Spleen (tissue), 11 donors: ENCODE measurements around the gene MTSS2. TPM values are rescaled to one million over a fixed set of nuclear protein-coding genes. Genes with fewer than 3 reads are reported as not detected.
A peak's percentile ranks its signal among the peaks of the same experiment; 100 is the strongest.
"Not testable (repeated sequence)": the region's sequence is repeated elsewhere in the genome, so short reads cannot be mapped to it uniquely, and the experiment has no call there.

Experiments used
- DNase-seq: peaks from one replicate; pipeline ENCODE4 v3.0.0-alpha.2; 2020
- H3K27ac ChIP-seq, 8 donors: fragments of 200-600 bp; sonication (generic) in 7 of 8; 1 replicate in 4 of 8; 2 replicates in 4 of 8; pipeline versions ENCODE4 v1.5.0 to v1.8.0; 2016 to 2021; ENCODE audit warnings: inconsistent platforms in 4 of 8, mild to moderate bottlenecking in 4 of 8, moderate library complexity in 1 of 8
- H3K27me3 ChIP-seq, 7 donors: fragments of 200-600 bp; sonication (generic) in 6 of 7; replicated peaks in 1 of 7; 1 replicate in 4 of 7; 2 replicates in 3 of 7; pipeline versions ENCODE4 v1.5.0 to v1.8.0; 2016 to 2021; ENCODE audit warnings: inconsistent platforms in 3 of 7, mild to moderate bottlenecking in 1 of 7
- H3K36me3 ChIP-seq, 6 donors: fragments of 200-600 bp; sonication (generic) in 5 of 6; 1 replicate in 4 of 6; 2 replicates in 2 of 6; pipeline versions ENCODE4 v1.5.0 to v1.8.0; 2016 to 2021; ENCODE audit warnings: inconsistent platforms in 2 of 6
- H3K4me1 ChIP-seq, 6 donors: fragments of 200-600 bp; sonication (generic) in 5 of 6; 1 replicate in 3 of 6; 2 replicates in 3 of 6; pipeline versions ENCODE4 v1.5.0 to v1.8.0; 2016 to 2021; ENCODE audit warnings: inconsistent platforms in 3 of 6
- H3K4me3 ChIP-seq, 8 donors: fragments of 200-600 bp; sonication (generic) in 7 of 8; 1 replicate in 4 of 8; 2 replicates in 4 of 8; pipeline versions ENCODE4 v1.5.0 to v1.8.0; 2016 to 2021; ENCODE audit warnings: inconsistent platforms in 4 of 8, mild to moderate bottlenecking in 4 of 8, moderate library complexity in 2 of 8
- H3K9me3 ChIP-seq, 8 donors: fragments of 200-600 bp; sonication (generic) in 7 of 8; 1 replicate in 4 of 8; 2 replicates in 4 of 8; pipeline versions ENCODE4 v1.5.0 to v1.8.0; 2016 to 2021; ENCODE audit warnings: inconsistent platforms in 4 of 8
- CTCF ChIP-seq, 11 experiments: fragments of 200-600 bp in 7 of 11; fragments of 450-650 bp in 4 of 11; sonication (generic) in 4 of 11; IDR thresholded peaks in 8 of 11; conservative IDR thresholded peaks in 3 of 11; 1 replicate in 7 of 11; 2 replicates in 4 of 11; pipeline versions ENCODE4 v1.4.0 to v1.8.0; 2016 to 2021; ENCODE audit warnings: antibody characterized with exemption in 11 of 11, inconsistent platforms in 4 of 11, mild to moderate bottlenecking in 1 of 11
- POLR2A ChIP-seq, 3 donors: fragments of 450-650 bp; IDR thresholded peaks; one replicate each; pipeline ENCODE4 v1.5.1; 2017; ENCODE audit warnings: antibody characterized with exemption in 3 of 3, mild to moderate bottlenecking in 1 of 3
- POLR2AphosphoS5 ChIP-seq, 3 donors: sonication (generic); formaldehyde crosslinking; IDR thresholded peaks; one replicate each; pipeline ENCODE4 v1.5.1; 2017; ENCODE audit warnings: antibody characterized with exemption in 3 of 3
- WGBS, 5 donors: extraction: QIAGEN DNeasy Blood & Tissue Kit in 3 of 5; methylation state at CpG; one replicate each; pipeline versions ENCODE4 v1.1.5 to v1.1.7; 2013 to 2018; 5-methylcytosine and 5-hydroxymethylcytosine counted together
- intact Hi-C: fragments of 100-400 bp; cut with DNase I; formaldehyde crosslinking; loops from one replicate; pipeline ENCODE4 v1.15.0; 2023; ENCODE audit warnings: low total_unique reads
- polyA plus RNA-seq, 3 donors: library from polyadenylated mRNA; stranded (reverse); fragments of 200-250 nt; gene quantifications; one replicate each; pipeline ENCODE4 v1.2.1, GENCODE V29; 2013
- total RNA-seq, 7 donors: library from RNA; depleted of rRNA in 3 of 7; stranded (reverse); fragments of >200 nt in 3 of 7; fragmentation: NEBNext Ultra II Directional in 4 of 7; extraction: Animal tissue kit (Norgen Biotek cat#: 25700) in 4 of 7; gene quantifications; one replicate each; pipeline versions ENCODE4 v1.1.0 to v1.2.1, GENCODE V29; 2016 to 2021
- donor health status: healthy with polysubstance abuse.
- donor health status: DM: no; HTN: no; CAD: no; lungs with moderate emphysema.
- donor health status: DM: no; HTN: no; CAD: no.
- donor health status: Bipolar disorder and iron deficiency.
- donor health status: healthy.
- donor health status: DM: no; HTN: no; CAD: no.
- donor health status: DM: yes; HTN: yes; CAD: no.

Gene MTSS2
- total and polyA plus RNA-seq, 10 donors, result 9.0 to 116 (median 94.1) TPM

GRCh38 chr16:70647441-70648359 lies 38.2 kb downstream of the MTSS2 start:
- intact Hi-C loops, result no loop called here
- Histone ChIP-seq H3K27me3 (no peaks in the 10 kb centered on the region), H3K27ac (peak overlapping the region in 7 of 8 donors; percentile 48 to 85 (median 78)), H3K4me1 (peaks cover 0 to 66% (median 26%) of the 10 kb centered on the region in 6 donors), H3K9me3 (no peaks in the 10 kb centered on the region), H3K36me3 (peaks cover 0 to 11% (median 0%) of the 10 kb centered on the region in 6 donors), H3K4me3 (peak overlapping the region in 7 of 8 donors; percentile 4 to 64 (median 23))
- no peak for DNase-seq
- peak in 2 of 3 donors; percentile 41 to 50 for TF ChIP-seq POLR2AphosphoS5 (IDR thresholded peaks at IDR 0.05)
- no peak for TF ChIP-seq CTCF (IDR thresholded peaks at IDR 0.05 in 8 of 11, conservative IDR thresholded peaks at IDR 0.05 in 3 of 11)
- TF ChIP-seq POLR2A (IDR thresholded peaks at IDR 0.05), result no peak
- 67 to 83% (median 74%) methylated on average over 12 to 15 of the region's 15 CpGs for WGBS, 5 donors

GRCh38 chr16:70646260-70647241 lies 39.3 kb downstream of the MTSS2 start, which contains the start of gene IL34:
Gene IL34, plus strand, starts transcription at chr16:70646559. Its CDS starts 389 bp downstream, at chr16:70646948.
- WGBS, 5 donors, result 57 to 71% (median 67%) methylated on average over 17 to 39 of the region's 39 CpGs
- Histone ChIP-seq H3K9me3 (no peaks in the 10 kb centered on the region), H3K4me1 (peaks cover 0 to 63% (median 26%) of the 10 kb centered on the region in 6 donors), H3K36me3 (peaks cover 0 to 11% (median 0%) of the 10 kb centered on the region in 6 donors), H3K27ac (peak within 1 kb of the TSS; percentile 11 to 85 (median 76)), H3K27me3 (no peaks in the 10 kb centered on the region), H3K4me3 (peak within 1 kb of the TSS in 7 of 8 donors; percentile 4 to 64 (median 23))
- intact Hi-C loops, result no loop called here
- TF ChIP-seq POLR2AphosphoS5 (IDR thresholded peaks at IDR 0.05), result peak; percentile 83 to 89 (median 83)
- no peak for TF ChIP-seq CTCF (IDR thresholded peaks at IDR 0.05 in 8 of 11, conservative IDR thresholded peaks at IDR 0.05 in 3 of 11)
- TF ChIP-seq POLR2A (IDR thresholded peaks at IDR 0.05), result no peak
- peak; percentile 79 for DNase-seq

GRCh38 chr16:70644763-70645597 lies 40.9 kb downstream of the MTSS2 start:
- Histone ChIP-seq H3K27me3 (no peaks in the 10 kb centered on the region), H3K36me3 (no peaks in the 10 kb centered on the region), H3K4me3 (no peak overlapping the region), H3K4me1 (peaks cover 0 to 59% (median 24%) of the 10 kb centered on the region in 6 donors), H3K27ac (peak overlapping the region in 5 of 8 donors; percentile 41 to 85 (median 81)), H3K9me3 (no peaks in the 10 kb centered on the region)
- 72 to 87% (median 75%) methylated on average over 10 of the region's 10 CpGs for WGBS, 5 donors
- no peak for TF ChIP-seq CTCF (IDR thresholded peaks at IDR 0.05 in 8 of 11, conservative IDR thresholded peaks at IDR 0.05 in 3 of 11)
- TF ChIP-seq POLR2A (IDR thresholded peaks at IDR 0.05), result no peak
- no peak for TF ChIP-seq POLR2AphosphoS5 (IDR thresholded peaks at IDR 0.05)
- intact Hi-C loops, result no loop called here
- DNase-seq, result no peak

- intact Hi-C loops, DNase-seq: not testable (repeated sequence)
Observed at GRCh38 chr16:70643264-70643663, 42.6 kb downstream of the MTSS2 start.

More at GRCh38 chr16:70643264-70643663, 42.6 kb downstream of the MTSS2 start:
- not testable (repeated sequence) for H3K27ac ChIP-seq, H3K27me3 ChIP-seq, H3K36me3 ChIP-seq, H3K9me3 ChIP-seq, H3K4me3 ChIP-seq
- peaks cover 0 to 42% (median 16%) of the 10 kb centered on the region in 6 donors for H3K4me1 ChIP-seq
- 78 to 91% (median 83%) methylated on average over 7 of the region's 7 CpGs for WGBS, 5 donors
